Liver (tissue), 9 donors: ENCODE results near the gene PSORS1C1. TPM values are rescaled to one million over a fixed set of nuclear protein-coding genes. Genes with fewer than 3 reads are reported as not detected.

Experiments
- DNase-seq: peaks from one replicate; pipeline ENCODE4 v3.0.0-alpha.2; 2017; ENCODE audit warnings: low spot score
- H3K27ac ChIP-seq, 2 donors: one replicate each; pipeline ENCODE4 v1.7.0; 2013; ENCODE audit warnings: inconsistent platforms in 2 of 2, low read length in 2 of 2, control low read depth in 1 of 2, low read depth in 1 of 2, mild to moderate bottlenecking in 1 of 2
- H3K27me3 ChIP-seq, 4 donors: one replicate each; pipeline versions ENCODE4 v1.6.1 to v1.7.0; 2013; ENCODE audit warnings: low read length in 3 of 4, inconsistent platforms in 1 of 4, mild to moderate bottlenecking in 1 of 4, moderate library complexity in 1 of 4; ENCODE audit not compliant: control insufficient read depth in 4 of 4, insufficient read depth in 4 of 4
- H3K36me3 ChIP-seq, 4 donors: one replicate each; pipeline versions ENCODE4 v1.6.1 to v1.7.0; 2013; ENCODE audit warnings: low read length in 3 of 4, mild to moderate bottlenecking in 3 of 4, low read depth in 1 of 4, moderate library complexity in 1 of 4; ENCODE audit not compliant: control insufficient read depth in 4 of 4, insufficient read depth in 3 of 4
- H3K4me1 ChIP-seq, 4 donors: one replicate each; pipeline versions ENCODE4 v1.6.1 to v1.7.0; 2013; ENCODE audit warnings: low read length in 3 of 4, mild to moderate bottlenecking in 3 of 4, moderate library complexity in 1 of 4; ENCODE audit not compliant: control insufficient read depth in 4 of 4, insufficient read depth in 4 of 4
- H3K4me3 ChIP-seq, 3 donors: one replicate each; pipeline versions ENCODE4 v1.6.1 to v1.7.0; 2013; ENCODE audit warnings: low read length in 3 of 3, control low read depth in 1 of 3, low read depth in 1 of 3, mild to moderate bottlenecking in 1 of 3
- H3K9ac ChIP-seq, 2 donors: one replicate each; pipeline ENCODE4 v1.7.0; 2013; ENCODE audit warnings: low read length in 2 of 2, mild to moderate bottlenecking in 2 of 2, moderate library complexity in 2 of 2, control low read depth in 1 of 2, low read depth in 1 of 2
- H3K9me3 ChIP-seq, 4 donors: one replicate each; pipeline versions ENCODE4 v1.6.1 to v1.7.0; 2013; ENCODE audit warnings: low read length in 3 of 4; ENCODE audit not compliant: control insufficient read depth in 4 of 4
- ATF3 ChIP-seq: IDR thresholded peaks from 2 replicates; pipeline ENCODE4 v1.6.1; 2016; ENCODE audit warnings: antibody characterized with exemption
- CTCF ChIP-seq: fragments of 150-350 bp; IDR thresholded peaks from 2 replicates; pipeline ENCODE4 v1.5.1; 2017; ENCODE audit warnings: improper control_type of control experiment, low read depth, low read length; ENCODE audit not compliant: missing input control
- EGR1 ChIP-seq, 2 donors: IDR thresholded peaks; 2 replicates each; pipeline ENCODE4 v1.6.1; 2016 to 2018; ENCODE audit warnings: antibody characterized with exemption in 2 of 2, low read depth in 2 of 2
- FOXA1 ChIP-seq: IDR thresholded peaks from 2 replicates; pipeline ENCODE4 v1.6.1; 2016; ENCODE audit warnings: antibody characterized with exemption
- FOXA2 ChIP-seq: IDR thresholded peaks from 2 replicates; pipeline ENCODE4 v1.6.1; 2016; ENCODE audit warnings: antibody characterized with exemption
- GABPA ChIP-seq, 2 donors: IDR thresholded peaks in 1 of 2; conservative IDR thresholded peaks in 1 of 2; 2 replicates each; pipeline ENCODE4 v1.6.1; 2016; ENCODE audit warnings: antibody characterized with exemption in 2 of 2, mild to moderate bottlenecking in 1 of 2, moderate library complexity in 1 of 2
- HNF4A ChIP-seq, 2 donors: conservative IDR thresholded peaks; 2 replicates each; pipeline ENCODE4 v1.6.1; 2016; ENCODE audit warnings: antibody characterized with exemption in 2 of 2, mild to moderate bottlenecking in 2 of 2
- HNF4G ChIP-seq: IDR thresholded peaks from 2 replicates; pipeline ENCODE4 v1.6.1; 2016; ENCODE audit warnings: antibody characterized with exemption
- JUND ChIP-seq, 2 donors: IDR thresholded peaks; 2 replicates each; pipeline ENCODE4 v1.6.1; 2016; ENCODE audit warnings: antibody characterized with exemption in 2 of 2
- MAX ChIP-seq: IDR thresholded peaks from 2 replicates; pipeline ENCODE4 v1.6.1; 2016; ENCODE audit warnings: antibody characterized with exemption
- NR2F2 ChIP-seq: IDR thresholded peaks from 2 replicates; pipeline ENCODE4 v1.6.1; 2016; ENCODE audit warnings: antibody characterized with exemption
- RAD21 ChIP-seq, 2 donors: IDR thresholded peaks; 2 replicates each; pipeline ENCODE4 v1.6.1; 2016; ENCODE audit warnings: antibody characterized with exemption in 2 of 2, mild to moderate bottlenecking in 2 of 2
- REST ChIP-seq: IDR thresholded peaks from 2 replicates; pipeline ENCODE4 v1.6.1; 2016; ENCODE audit warnings: antibody characterized with exemption, mild to moderate bottlenecking
- RXRA ChIP-seq, 2 donors: IDR thresholded peaks; 2 replicates each; pipeline ENCODE4 v1.6.1; 2017 to 2018; ENCODE audit warnings: antibody characterized with exemption in 2 of 2, mild to moderate bottlenecking in 1 of 2
- SP1 ChIP-seq: IDR thresholded peaks from 2 replicates; pipeline ENCODE4 v1.6.1; 2018; ENCODE audit warnings: antibody characterized with exemption, mild to moderate bottlenecking
- TAF1 ChIP-seq: conservative IDR thresholded peaks from 2 replicates; pipeline ENCODE4 v1.6.1; 2016; ENCODE audit warnings: antibody characterized with exemption, mild to moderate bottlenecking
- YY1 ChIP-seq: IDR thresholded peaks from 2 replicates; pipeline ENCODE4 v1.6.1; 2016; ENCODE audit warnings: antibody characterized with exemption, mild to moderate bottlenecking
- ZBTB33 ChIP-seq: IDR thresholded peaks from 2 replicates; pipeline ENCODE4 v1.6.1; 2016; ENCODE audit warnings: antibody characterized with exemption
- WGBS: extraction: QIAGEN DNeasy Blood & Tissue Kit; methylation state at CpG from one replicate; pipeline ENCODE4 v1.1.7; 2013; 5-methylcytosine and 5-hydroxymethylcytosine counted together
- polyA plus RNA-seq, 2 donors: library from polyadenylated mRNA; stranded (reverse) in 1 of 2; unstranded in 1 of 2; fragments of 200-250 nt in 1 of 2; fragments of >200 nt in 1 of 2; fragmentation: Nextera tagmentation in 1 of 2; extraction: Ambion mirVana in 1 of 2; gene quantifications; one replicate each; pipeline versions ENCODE4 v1.2.1 to v1.2.3, GENCODE V29; 2013 to 2015
- total RNA-seq, 2 donors: library from RNA; depleted of rRNA; stranded (reverse); fragments of >200 nt; gene quantifications; one replicate each; pipeline ENCODE4 v1.2.3, GENCODE V29; 2014
- donor health status: healthy.
- donor health status: healthy.
- donor health status: healthy.
- donor health status: healthy.
- donor health status: healthy.

The PSORS1C1 gene
- total and polyA plus RNA-seq, 4 donors: under 0.01 to 0.08 TPM; not detected in 2

GRCh38 chr6:31138982-31139381 is 24.4 kb downstream of the PSORS1C1 start, which contains the start of gene PSORS1C2:
TSS of gene PSORS1C2 (minus strand) at chr6:31139066. CDS start at chr6:31139026, 40 bp downstream.
- Histone ChIP-seq H3K9ac (no peak within 1 kb of the TSS), H3K4me1 (peaks cover 0 to 5% (median 4%) of the 10 kb centered on the region in 4 donors), H3K36me3 (peaks cover 0 to 7% (median 2%) of the 10 kb centered on the region in 4 donors), H3K27me3 (no peaks in the 10 kb centered on the region), H3K4me3 (no peak within 1 kb of the TSS), H3K9me3 (no peaks in the 10 kb centered on the region), H3K27ac (no peak within 1 kb of the TSS)
- WGBS: 93% methylated on average over 4 of the region's 4 CpGs
- TF ChIP-seq HNF4G (no peak), EGR1 (IDR thresholded peaks at IDR 0.05; ENCODE audit: low read depth in 2 of 2) (no peak), TAF1 (no peak), NR2F2 (no peak), SP1 (no peak), RAD21 (IDR thresholded peaks at IDR 0.05) (no peak), HNF4A (conservative IDR thresholded peaks at IDR 0.05) (no peak), YY1 (no peak), MAX (no peak), JUND (IDR thresholded peaks at IDR 0.05) (no peak), REST (no peak), FOXA1 (no peak)
- DNase-seq: no peak

GRCh38 chr6:31139599-31139998 is 25.0 kb downstream of the PSORS1C1 start:
- WGBS: 46% methylated on average over 4 of the region's 4 CpGs
- TF ChIP-seq ATF3 (no peak), EGR1 (IDR thresholded peaks at IDR 0.05; ENCODE audit: low read depth in 2 of 2) (no peak), RXRA (IDR thresholded peaks at IDR 0.05) (no peak), FOXA2 (no peak), HNF4G (no peak), REST (no peak), YY1 (no peak), MAX (no peak), CTCF (no peak), NR2F2 (no peak), FOXA1 (no peak), RAD21 (IDR thresholded peaks at IDR 0.05) (no peak), ZBTB33 (no peak), TAF1 (no peak), JUND (IDR thresholded peaks at IDR 0.05) (no peak), GABPA (IDR thresholded peaks at IDR 0.05 in 1 of 2, conservative IDR thresholded peaks at IDR 0.05 in 1 of 2) (no peak), HNF4A (conservative IDR thresholded peaks at IDR 0.05) (no peak), SP1 (no peak)

More at GRCh38 chr6:31139599-31139998, 25.0 kb downstream of the PSORS1C1 start:
- H3K4me3 ChIP-seq: no peak overlapping the region
- H3K4me1 ChIP-seq: peaks cover 0 to 5% (median 4%) of the 10 kb centered on the region in 4 donors
- H3K9ac ChIP-seq: no peak overlapping the region
- H3K27ac ChIP-seq: no peak overlapping the region
- H3K9me3 ChIP-seq: no peaks in the 10 kb centered on the region
- no peaks in the 10 kb centered on the region for H3K27me3 ChIP-seq
- no peak for DNase-seq
- peaks cover 0 to 8% (median 3%) of the 10 kb centered on the region in 4 donors for H3K36me3 ChIP-seq
